SHP77 (cell line): ENCODE measurements around the gene CCDC149.

Experiments
- DNase-seq, 2 experiments: peaks; one replicate each; lab custom pipeline; 2025; lab: John Stamatoyannopoulos, UW

The CCDC149 gene

DNA sequence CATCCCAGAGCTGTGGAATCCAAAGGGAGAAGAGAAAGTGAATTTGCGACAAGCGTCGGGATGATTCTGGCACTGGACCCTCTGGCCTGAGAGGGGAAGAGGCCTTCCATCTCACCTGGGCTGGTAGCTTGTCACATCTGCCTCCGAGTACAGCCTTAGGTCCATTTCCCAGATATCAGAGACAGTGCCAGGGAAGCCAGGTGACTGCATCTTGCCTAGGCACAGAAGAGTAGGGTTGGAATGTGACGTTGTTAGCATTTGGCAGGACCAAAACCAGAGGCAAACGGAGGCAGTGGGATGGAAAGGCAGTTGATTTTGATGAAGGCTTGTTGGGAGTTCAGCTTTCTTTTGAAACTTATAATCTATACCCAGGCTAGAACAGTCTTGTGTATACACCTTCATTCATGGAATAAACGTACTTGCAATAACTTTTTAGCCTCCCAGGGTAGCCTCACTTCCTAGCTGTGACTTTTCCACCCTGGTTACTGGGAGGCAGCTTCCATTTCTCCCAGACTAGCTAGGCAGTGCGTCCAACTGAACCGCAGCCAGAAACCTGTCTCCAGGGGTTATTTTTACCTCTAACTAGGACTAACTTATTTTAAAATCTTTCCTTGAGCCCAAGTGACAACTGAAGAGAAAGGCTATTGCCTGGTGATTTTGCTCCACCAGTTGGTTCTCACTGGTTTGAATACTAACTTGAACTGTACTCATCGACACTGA lies 111.5 kb downstream of the CCDC149 start:
- DNase-seq, result no peak

- no peak for DNase-seq
Observed at GRCh38 chr4:24800325-24800895, 112.4 kb downstream of the CCDC149 start.

- no peak for DNase-seq
Observed at GRCh38 chr4:24799544-24800324, 113.1 kb downstream of the CCDC149 start.

DNA sequence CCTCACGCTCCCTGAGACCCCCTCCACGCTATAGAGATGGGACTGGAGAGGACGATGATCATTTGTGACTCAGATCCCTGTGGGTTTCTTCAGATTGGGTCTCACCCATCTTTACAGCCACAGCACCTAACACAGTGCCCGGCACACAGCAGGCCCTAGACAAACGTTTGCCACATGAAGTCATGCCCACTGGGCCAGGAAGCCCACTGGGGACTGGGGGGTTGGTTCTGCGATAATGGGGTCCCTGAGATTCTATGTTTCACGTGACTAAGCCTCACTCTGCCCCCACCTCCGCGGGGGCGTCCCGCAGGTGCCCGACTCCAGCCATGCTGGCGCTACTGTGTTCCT lies 113.7 kb downstream of the CCDC149 start:
- no peak for DNase-seq

DNA sequence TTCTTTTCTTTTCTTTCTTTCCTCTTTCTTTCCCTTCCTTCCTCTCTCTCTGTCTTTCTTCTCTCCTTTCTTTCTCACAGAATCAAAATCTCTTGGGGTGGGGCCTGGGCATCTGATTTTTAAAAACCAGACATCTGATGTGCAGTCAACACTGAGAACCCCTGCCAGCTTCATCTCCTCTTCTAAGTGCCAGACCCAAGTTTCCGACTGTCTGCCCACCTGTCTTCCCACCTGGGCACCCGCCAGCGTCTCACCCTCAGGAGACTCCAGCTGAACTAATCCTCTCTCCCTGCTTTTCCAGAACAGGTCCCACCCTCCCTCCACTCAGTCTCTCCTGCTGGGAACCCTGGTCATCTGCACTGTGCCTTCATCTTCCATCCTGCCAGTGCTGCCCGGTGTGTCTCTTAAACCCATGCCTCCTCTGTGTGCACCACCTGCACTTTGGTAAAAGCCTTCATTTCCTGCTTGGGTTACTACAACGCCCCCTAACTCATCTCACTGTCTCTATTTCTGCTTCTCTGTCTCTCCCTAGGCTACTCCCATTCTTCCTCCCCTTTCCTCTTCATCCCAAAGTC lies 114.7 kb downstream of the CCDC149 start:
- DNase-seq, result no peak

- DNase-seq, result no peak
Observed at GRCh38 chr4:24796620-24797019, 116.2 kb downstream of the CCDC149 start.

- no peak for DNase-seq
Observed at GRCh38 chr4:24795666-24796381, 117.0 kb downstream of the CCDC149 start.

DNA sequence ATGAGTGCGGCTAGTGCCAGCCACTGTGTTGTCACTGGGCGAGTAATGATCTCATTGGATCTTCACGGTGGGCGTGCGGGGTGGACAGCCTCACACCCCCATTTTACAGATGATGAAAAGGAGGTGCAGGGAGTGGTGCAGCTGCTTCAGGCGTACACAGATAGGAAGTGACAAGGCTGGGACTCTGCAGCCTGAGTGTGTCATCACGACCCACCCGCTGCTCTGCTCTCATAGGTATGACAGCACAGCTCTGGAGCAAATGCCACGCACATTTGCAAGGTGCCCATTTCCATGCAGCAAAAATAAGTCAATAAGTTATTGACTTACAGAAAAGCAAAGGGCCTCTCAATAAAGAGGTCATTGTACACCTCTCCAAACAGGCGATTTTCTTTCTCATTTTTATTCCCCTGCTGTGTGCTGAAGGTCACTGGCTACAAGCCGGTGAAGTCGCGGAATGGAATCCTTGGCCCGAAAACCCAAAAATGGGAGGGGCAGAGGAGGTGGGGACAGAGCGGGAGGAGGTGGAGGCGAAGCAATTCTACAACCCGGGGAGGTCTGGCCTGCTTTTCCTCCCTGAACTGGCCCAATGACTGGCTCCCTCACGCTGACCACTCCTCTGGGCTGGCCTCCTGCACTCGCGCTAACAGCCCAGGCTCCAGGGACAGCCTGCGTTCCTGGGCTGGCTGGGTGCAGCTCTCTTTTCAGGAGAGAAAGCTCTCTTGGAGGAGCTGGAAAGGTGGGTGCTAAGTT lies 117.8 kb downstream of the CCDC149 start, which contains the start of gene SOD3:
SOD3 (plus strand) TSS at position 658 of the 750 bp plus-strand sequence. CDS start 3,949 bp downstream, outside the sequence.
- DNase-seq, result no peak

DNA sequence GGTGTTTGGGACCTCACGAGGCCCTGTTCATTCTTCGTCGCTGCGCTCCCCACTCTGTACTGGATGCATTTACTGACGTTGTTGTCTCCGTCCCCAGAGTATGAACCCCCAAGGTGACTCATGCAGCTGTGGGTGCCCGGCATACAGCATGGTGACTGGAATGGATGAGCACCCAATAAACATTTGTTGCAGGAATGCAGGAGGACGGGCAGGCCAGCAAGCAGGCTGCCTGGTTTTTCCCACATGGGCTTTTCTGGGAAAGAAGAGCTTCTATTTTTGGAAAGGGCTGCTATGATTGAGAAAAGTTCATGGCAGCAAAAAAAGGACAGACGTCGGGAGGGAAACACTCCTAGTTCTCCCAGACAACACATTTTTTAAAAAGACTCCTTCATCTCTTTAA lies 118.4 kb downstream of the CCDC149 start:
- DNase-seq, result no peak

- DNase-seq, result no peak
Observed at GRCh38 chr4:24794051-24794450, 118.8 kb downstream of the CCDC149 start.

DNA sequence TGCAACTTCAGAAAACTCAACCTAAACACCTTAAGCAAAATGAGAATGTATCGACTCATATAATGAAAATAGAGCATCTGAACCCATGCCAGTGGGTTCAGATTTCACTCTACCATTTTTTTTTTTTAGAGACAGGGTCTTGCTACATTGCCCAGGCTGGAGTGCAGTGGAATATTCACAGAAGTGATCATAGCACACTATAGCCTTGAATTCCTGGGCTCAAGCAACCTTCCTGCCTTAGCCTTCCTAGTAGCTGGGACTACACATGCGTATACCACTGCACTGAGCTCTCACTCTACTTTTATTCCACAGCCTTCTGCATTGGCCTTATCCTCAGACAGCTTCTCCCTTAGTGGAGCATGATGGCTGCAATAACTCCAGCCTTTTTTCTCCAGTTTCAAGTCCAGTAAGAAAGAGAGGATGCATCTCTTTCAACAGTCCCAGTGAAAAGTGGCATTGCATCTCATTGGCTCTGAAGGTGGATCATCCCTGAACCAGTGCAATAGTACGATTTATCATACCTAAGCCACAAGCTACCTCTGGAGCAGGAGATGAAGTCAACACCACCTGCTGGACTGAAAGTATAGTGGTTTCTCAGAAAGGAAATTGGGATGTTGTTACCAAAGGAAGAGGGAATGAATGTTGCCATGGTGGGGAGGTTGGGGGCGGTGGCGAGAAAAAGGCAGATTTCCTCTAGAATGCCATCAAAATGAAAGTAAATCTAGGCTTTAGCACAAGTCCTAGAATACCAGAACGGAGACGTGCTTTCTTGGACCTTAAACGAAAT lies 119.4 kb downstream of the CCDC149 start:
- no peak for DNase-seq

- DNase-seq, result no peak
Observed at GRCh38 chr4:24792552-24792951, 120.3 kb downstream of the CCDC149 start.

DNA sequence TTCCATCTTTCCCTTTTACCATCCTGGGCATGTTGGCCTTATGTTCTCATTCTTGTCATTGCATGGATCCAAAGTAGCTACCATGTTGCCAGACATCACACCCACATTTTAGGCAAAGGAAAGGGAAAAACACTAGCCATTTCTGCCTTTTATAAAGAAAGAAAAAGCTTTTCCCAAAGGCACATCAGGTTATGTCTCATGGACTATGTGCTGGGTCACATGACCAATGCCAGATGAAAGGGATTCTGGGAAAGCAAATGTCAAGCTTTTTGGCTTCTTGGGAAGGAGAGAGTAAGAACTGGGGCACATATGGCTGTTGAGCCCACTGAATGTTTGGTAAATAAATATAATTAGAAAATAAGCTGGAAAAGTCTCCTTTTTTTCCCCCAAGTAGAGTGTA lies 121.8 kb downstream of the CCDC149 start:
- DNase-seq, result no peak

GRCh38 chr4:24783506-24783905 lies 129.3 kb downstream of the CCDC149 start:
- DNase-seq, result no peak

GRCh38 chr4:24781999-24782745 lies 130.7 kb downstream of the CCDC149 start:
- no peak for DNase-seq

GRCh38 chr4:24780936-24781495 lies 131.8 kb downstream of the CCDC149 start:
- DNase-seq, result no peak

GRCh38 chr4:24778464-24779225 lies 134.2 kb downstream of the CCDC149 start:
- DNase-seq, result no peak

GRCh38 chr4:24777536-24778463 lies 135.0 kb downstream of the CCDC149 start:
- no peak for DNase-seq
